ENCODE measurements around the gene PLK1. TPM values are rescaled to one million over a fixed set of nuclear protein-coding genes. Genes with fewer than 3 reads are reported as not detected.

The PLK1 gene
- total and polyA plus RNA-seq, 4 donors, result 1.9 to 3.6 (median 3.2) TPM

DNA sequence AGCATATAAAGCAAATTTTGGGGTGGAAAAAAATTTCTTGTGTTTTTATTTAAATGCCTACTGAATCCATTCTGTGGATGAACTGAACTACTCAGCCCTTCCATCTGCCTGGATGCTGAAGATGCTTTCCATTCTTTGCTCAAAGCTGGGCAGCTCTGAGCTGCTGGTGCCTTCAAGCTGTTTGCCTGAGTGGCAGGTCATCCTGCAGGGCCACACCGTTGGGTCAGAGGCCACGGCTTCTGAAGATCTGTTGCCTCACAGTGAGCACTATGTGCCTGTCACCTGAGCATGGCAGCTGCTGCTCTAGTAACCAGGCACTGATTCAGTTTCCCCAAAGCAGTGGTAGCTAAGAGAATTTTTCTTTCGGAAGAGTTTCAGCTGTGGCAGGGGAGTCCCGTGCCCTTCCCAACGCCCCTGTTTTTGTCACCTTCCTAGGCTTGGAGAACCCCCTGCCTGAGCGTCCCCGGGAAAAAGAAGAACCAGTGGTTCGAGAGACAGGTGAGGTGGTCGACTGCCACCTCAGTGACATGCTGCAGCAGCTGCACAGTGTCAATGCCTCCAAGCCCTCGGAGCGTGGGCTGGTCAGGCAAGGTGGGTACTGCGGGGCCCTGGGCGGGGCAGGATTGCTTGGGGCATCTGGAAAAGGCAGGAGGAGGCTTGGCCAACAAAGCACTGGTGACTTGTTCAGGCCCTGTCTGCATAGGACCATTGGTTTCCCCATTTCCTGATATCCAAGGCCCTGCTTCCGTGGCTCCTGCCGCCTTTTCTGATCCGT is 8.5 kb downstream of the PLK1 start:
- DNase-seq, result no peak
- no peak for ATAC-seq (ENCODE audit: insufficient read depth, low FRiP score)
- peaks cover 7 to 60% (median 49%) of the 10 kb centered on the region in 4 donors for H3K36me3 ChIP-seq (ENCODE audit: control insufficient read depth in 4 of 4, insufficient read depth in 4 of 4, low read length in 4 of 4)
- no peak overlapping the region for H3K4me3 ChIP-seq
- H3K9ac ChIP-seq (ENCODE audit: insufficient read depth in 1 of 2, low read length in 2 of 2), result no peak overlapping the region
- no peaks in the 10 kb centered on the region for H3K4me1 ChIP-seq (ENCODE audit: control insufficient read depth in 5 of 5, insufficient read depth in 5 of 5, low read length in 5 of 5)
- H3K27me3 ChIP-seq (ENCODE audit: control insufficient read depth in 3 of 3, insufficient read depth in 3 of 3, low read length in 2 of 3), result no peaks in the 10 kb centered on the region
- H3K9me3 ChIP-seq (ENCODE audit: control insufficient read depth in 4 of 4, insufficient read depth in 3 of 4, low read length in 3 of 4), result peaks cover 0 to 1% (median 0%) of the 10 kb centered on the region in 4 donors
- 97% methylated on average over 16 of the region's 16 CpGs for WGBS, 2 donors
- no peak overlapping the region for H3K27ac ChIP-seq (ENCODE audit: low read depth in 1 of 2, low read length in 1 of 2)
- TF ChIP-seq, protein P1, sequence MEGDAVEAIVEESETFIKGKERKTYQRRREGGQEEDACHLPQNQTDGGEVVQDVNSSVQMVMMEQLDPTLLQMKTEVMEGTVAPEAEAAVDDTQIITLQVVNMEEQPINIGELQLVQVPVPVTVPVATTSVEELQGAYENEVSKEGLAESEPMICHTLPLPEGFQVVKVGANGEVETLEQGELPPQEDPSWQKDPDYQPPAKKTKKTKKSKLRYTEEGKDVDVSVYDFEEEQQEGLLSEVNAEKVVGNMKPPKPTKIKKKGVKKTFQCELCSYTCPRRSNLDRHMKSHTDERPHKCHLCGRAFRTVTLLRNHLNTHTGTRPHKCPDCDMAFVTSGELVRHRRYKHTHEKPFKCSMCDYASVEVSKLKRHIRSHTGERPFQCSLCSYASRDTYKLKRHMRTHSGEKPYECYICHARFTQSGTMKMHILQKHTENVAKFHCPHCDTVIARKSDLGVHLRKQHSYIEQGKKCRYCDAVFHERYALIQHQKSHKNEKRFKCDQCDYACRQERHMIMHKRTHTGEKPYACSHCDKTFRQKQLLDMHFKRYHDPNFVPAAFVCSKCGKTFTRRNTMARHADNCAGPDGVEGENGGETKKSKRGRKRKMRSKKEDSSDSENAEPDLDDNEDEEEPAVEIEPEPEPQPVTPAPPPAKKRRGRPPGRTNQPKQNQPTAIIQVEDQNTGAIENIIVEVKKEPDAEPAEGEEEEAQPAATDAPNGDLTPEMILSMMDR (IDR thresholded peaks at IDR 0.05; ENCODE audit: control extremely low read depth, extremely low read depth), result no peak

DNA sequence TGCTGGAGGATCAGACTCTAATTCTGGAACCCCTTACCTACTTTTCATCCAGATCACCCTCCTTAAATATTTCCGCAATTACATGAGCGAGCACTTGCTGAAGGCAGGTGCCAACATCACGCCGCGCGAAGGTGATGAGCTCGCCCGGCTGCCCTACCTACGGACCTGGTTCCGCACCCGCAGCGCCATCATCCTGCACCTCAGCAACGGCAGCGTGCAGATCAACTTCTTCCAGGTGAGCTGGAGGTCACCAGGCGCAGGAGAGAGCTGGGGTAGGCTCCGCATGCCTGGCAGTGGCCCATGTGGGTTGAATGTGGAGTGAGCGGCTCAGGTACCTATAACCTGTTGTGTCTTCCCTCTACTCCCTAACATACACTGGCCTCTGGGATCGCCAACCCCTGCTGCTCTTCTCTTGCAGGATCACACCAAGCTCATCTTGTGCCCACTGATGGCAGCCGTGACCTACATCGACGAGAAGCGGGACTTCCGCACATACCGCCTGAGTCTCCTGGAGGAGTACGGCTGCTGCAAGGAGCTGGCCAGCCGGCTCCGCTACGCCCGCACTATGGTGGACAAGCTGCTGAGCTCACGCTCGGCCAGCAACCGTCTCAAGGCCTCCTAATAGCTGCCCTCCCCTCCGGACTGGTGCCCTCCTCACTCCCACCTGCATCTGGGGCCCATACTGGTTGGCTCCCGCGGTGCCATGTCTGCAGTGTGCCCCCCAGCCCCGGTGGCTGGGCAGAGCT is 10.9 kb downstream of the PLK1 start:
- no peak overlapping the region for H3K9ac ChIP-seq (ENCODE audit: insufficient read depth in 1 of 2, low read length in 2 of 2)
- H3K4me1 ChIP-seq (ENCODE audit: control insufficient read depth in 5 of 5, insufficient read depth in 5 of 5, low read length in 5 of 5), result peaks cover 0 to 2% (median 0%) of the 10 kb centered on the region in 5 donors
- peaks cover 7 to 46% (median 38%) of the 10 kb centered on the region in 4 donors for H3K36me3 ChIP-seq (ENCODE audit: control insufficient read depth in 4 of 4, insufficient read depth in 4 of 4, low read length in 4 of 4)
- 97% methylated on average over 36 of the region's 36 CpGs for WGBS, 2 donors
- ATAC-seq (ENCODE audit: insufficient read depth, low FRiP score), result no peak
- no peak for DNase-seq
- H3K27me3 ChIP-seq (ENCODE audit: control insufficient read depth in 3 of 3, insufficient read depth in 3 of 3, low read length in 2 of 3), result no peaks in the 10 kb centered on the region
- H3K27ac ChIP-seq (ENCODE audit: low read depth in 1 of 2, low read length in 1 of 2), result no peak overlapping the region
- no peak overlapping the region for H3K4me3 ChIP-seq
- H3K9me3 ChIP-seq (ENCODE audit: control insufficient read depth in 4 of 4, insufficient read depth in 3 of 4, low read length in 3 of 4), result peaks cover 0 to 1% (median 0%) of the 10 kb centered on the region in 4 donors
- TF ChIP-seq, protein P1 (IDR thresholded peaks at IDR 0.05; ENCODE audit: control extremely low read depth, extremely low read depth), result no peak

DNA sequence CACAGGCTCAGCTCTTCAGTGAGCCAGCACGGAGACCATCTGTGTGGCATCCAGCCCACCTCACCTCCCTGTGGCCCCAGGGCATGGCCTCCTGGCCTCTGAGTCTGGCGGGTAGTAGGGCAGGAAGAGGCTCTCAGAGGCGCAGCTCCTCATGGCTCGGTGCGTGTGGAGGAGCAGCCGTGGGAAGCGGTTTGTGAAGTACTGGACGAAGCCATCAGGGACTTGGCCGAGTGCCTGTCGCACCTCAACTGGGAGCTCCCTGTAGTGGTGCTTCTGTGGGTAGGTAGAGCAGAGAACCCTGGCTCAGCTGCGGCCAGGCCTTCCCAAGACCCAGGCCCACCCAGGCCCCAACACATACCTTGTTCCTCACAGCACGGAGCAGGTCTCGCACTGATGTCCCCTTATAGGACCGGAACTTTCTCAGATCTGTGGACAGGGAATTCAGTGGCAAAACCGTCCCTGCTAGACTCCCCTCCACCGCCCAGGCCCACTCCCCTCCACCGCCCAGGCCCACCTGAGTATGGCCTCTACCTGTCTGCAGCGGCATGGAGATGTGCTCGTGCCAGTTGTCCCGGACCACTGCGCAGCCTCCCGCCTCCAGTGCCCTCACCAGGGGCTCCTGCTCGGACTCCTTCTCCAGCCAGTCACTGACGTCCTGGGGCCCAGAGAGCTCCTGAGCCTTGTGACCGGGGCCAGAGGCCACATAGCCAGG is 12.2 kb downstream of the PLK1 start:
- H3K27me3 ChIP-seq (ENCODE audit: control insufficient read depth in 3 of 3, insufficient read depth in 3 of 3, low read length in 2 of 3), result no peaks in the 10 kb centered on the region

More for the DNA sequence above, 12.2 kb downstream of the PLK1 start:
- TF ChIP-seq, protein P1 (IDR thresholded peaks at IDR 0.05; ENCODE audit: control extremely low read depth, extremely low read depth), result no peak
- Histone ChIP-seq H3K27ac (ENCODE audit: low read depth in 1 of 2, low read length in 1 of 2) (no peak overlapping the region), H3K4me3 (no peak overlapping the region), H3K9ac (ENCODE audit: insufficient read depth in 1 of 2, low read length in 2 of 2) (no peak overlapping the region), H3K9me3 (ENCODE audit: control insufficient read depth in 4 of 4, insufficient read depth in 3 of 4, low read length in 3 of 4) (peaks cover 0 to 1% (median 0%) of the 10 kb centered on the region in 4 donors), H3K4me1 (ENCODE audit: control insufficient read depth in 5 of 5, insufficient read depth in 5 of 5, low read length in 5 of 5) (peaks cover 0 to 8% (median 0%) of the 10 kb centered on the region in 5 donors), H3K36me3 (ENCODE audit: control insufficient read depth in 4 of 4, insufficient read depth in 4 of 4, low read length in 4 of 4) (peaks cover 7 to 46% (median 36%) of the 10 kb centered on the region in 4 donors)
- WGBS, 2 donors, result 95 to 97% methylated on average over 23 to 25 of the region's 25 CpGs
- ATAC-seq (ENCODE audit: insufficient read depth, low FRiP score) (no peak), DNase-seq (no peak)
